GDM1 (cell line): ENCODE measurements around the gene CD276.
"Not testable (repeated sequence)": the region's sequence is repeated elsewhere in the genome, so short reads cannot be mapped to it uniquely, and the experiment has no call there.

Source experiments
- DNase-seq: peaks from one replicate; lab custom pipeline; 2025; lab: John Stamatoyannopoulos, UW

CD276 gene

DNA sequence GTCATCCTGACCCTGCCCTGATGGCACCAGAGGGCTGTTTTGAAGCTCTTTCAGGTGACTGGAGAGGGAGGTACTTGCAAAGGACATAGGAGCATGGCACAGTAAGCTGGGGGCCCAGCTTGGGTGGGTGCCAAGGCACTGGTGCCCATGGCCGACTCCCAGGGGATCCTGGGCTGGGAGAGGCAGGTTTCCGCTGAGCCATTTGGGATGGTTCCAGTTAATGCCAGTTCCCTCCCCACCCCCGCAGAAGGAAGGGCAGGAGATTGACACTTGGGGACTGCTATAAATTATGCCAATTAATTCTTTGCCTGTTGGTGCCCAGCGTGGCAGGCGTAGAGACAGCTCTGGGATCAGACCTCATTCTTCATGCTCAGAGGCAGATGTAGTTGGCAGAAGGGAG is 26.1 kb downstream of the CD276 start:
- DNase-seq: no peak

DNA sequence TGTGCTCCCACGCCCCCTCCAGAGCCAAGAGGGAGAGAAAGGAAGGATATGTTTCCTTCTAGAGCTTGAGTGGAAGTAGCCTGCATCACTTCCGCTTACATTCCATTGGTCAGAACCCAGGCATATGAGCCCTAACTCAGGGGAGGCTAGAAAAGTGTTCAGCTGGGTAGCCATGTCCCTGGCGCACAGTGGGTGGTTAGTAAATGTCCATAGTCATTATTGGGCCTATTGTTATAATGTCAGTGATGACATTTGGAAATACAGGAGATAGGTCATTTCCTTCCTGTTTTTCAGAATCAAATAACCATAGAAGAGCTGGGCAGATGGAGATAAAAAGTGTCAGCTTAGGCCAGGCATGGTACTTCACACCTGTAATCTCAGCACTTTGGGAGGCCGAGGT is 27.3 kb downstream of the CD276 start:
- DNase-seq: no peak

DNA sequence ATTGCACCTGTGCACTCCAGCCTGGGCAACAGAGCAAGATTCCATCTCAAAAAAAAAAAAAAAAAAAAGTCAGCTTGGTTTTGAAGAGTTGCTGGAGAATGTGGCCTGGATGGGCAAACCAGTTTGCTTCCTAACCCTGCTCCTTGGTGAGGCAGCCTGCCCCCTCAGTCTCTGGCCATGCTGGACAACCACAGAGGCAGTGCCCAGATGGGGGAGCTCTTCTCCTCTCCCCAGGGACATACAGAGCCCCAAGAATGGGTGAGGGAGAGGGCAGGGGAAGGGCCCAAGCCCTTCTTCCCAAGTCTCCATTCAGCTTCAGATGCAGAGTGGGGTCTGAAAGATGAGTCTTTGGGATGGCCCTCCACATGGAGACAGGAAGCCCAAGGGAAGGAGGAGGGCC is 27.9 kb downstream of the CD276 start:
- no peak for DNase-seq

- no peak for DNase-seq
These were observed 30.6 kb downstream of the CD276 start for GRCh38 chr15:73714695-73715301.

- DNase-seq: no peak
These were observed 31.2 kb downstream of the CD276 start for GRCh38 chr15:73715417-73715816.

GRCh38 chr15:73716417-73716816 is 32.2 kb downstream of the CD276 start:
- no peak for DNase-seq

DNA sequence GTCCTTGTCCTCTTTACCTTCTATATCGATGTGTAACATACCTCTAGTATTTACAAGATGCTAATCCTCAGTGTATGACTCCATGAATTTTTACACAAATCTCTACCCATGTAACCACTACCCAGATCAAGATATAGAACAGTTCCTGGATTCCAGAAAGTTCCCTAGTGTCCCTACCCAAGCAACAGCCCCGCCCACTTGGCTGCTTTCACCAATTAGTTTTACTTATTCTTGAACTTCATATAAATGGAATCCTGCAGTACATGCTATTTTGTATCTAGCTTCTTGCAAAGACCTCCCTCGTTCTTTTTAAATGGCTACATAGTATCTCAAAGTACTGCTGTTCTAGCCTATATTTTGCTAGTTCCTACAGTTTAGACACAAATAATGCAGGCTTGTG is 33.0 kb downstream of the CD276 start:
- DNase-seq: no peak

GRCh38 chr15:73717802-73718201 is 33.6 kb downstream of the CD276 start:
- DNase-seq: no peak

GRCh38 chr15:73718694-73719093 is 34.5 kb downstream of the CD276 start:
- DNase-seq: no peak

DNA sequence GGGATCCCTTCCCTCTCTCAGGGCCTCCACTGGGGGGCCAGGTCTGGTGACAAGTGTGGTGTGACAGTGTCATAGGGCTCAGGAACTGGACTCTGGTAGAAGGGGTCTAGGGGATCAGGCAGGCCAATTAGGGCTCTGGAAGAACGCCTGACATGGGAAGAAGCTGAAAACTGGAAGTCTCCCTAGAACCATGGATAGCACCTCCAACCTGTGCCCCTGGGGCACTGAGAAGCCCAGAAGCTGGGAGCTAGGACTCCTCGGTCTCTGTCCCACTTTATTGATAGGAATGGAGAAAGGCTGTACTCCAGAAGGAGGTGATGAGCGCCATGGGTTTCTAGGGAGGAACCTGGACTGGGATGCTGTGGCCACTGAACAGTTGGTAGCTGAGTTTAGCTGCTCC is 38.2 kb downstream of the CD276 start:
- DNase-seq: no peak

- no peak for DNase-seq
These were observed 39.0 kb downstream of the CD276 start for GRCh38 chr15:73723191-73723590.

GRCh38 chr15:73724212-73724611 is 40.0 kb downstream of the CD276 start:
- no peak for DNase-seq

- DNase-seq: no peak
These were observed 43.3 kb downstream of the CD276 start for GRCh38 chr15:73727330-73727976.

- not testable (repeated sequence) for DNase-seq
These were observed 47.9 kb downstream of the CD276 start for GRCh38 chr15:73732051-73732450.

DNA sequence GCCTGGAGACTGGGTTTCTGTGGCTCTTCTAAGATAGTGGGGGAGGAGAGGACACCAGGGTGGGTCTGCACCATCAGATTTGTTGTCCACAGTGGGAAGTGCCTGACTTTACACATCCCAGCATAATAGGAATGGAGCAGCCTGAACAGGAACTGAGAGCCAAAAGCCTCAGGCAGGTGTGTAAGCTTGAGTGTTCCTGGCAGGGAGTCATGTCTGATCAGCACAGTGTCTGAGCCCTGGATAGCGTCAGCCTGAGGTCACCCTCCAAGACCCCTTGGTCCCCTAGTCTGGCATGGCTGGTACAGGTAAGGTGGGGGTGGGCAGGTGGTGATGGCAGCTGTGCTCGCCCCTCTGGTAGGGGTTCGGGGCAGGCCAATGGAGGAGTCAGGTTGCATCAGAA is 48.7 kb downstream of the CD276 start:
- DNase-seq: no peak

GRCh38 chr15:73737535-73737934 is 53.4 kb downstream of the CD276 start:
- DNase-seq: no peak

- no peak for DNase-seq
These were observed 56.2 kb downstream of the CD276 start for GRCh38 chr15:73740152-73741048.

- no peak for DNase-seq
These were observed 57.2 kb downstream of the CD276 start for GRCh38 chr15:73741321-73741836.

DNA sequence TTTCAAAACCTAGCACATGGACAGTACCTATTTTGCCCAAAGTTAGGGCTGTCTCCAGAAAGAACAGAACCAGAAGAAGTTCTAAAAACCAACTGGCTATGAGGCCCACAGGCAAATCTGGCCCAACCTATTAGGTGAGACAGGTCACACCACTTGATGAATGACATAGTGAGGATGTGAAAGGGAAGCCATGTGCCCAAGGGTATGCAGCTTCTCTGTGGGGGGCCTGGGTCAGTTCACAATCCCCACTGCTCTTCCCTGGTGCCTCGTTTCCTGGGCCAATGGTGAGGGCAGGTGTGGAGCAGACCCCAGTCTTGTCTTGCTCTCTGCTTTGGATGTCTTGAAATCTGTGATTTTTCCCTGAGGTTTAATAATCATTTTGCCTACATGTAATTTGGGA is 60.1 kb downstream of the CD276 start:
- no peak for DNase-seq

DNA sequence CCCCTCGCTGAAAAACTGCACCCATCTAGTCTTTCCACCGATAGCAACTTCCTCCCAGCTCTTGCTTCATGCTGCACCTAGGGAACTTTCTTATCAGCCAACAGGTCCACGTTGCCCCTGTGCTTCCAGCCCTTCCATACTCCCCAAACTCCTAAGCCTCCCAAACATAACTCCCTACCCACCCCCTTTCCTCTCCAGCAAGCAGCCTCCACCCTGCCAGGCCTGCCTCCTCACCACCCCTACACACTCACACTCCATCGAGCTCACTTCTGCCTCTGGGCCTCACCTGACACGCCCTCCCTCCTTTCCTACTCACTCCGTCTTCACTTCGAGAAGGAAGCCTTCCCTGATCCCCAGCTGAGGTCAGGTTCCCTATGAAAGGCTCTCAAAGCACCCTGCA is 60.9 kb downstream of the CD276 start:
- DNase-seq: no peak

- DNase-seq: no peak
These were observed 62.1 kb downstream of the CD276 start for GRCh38 chr15:73746261-73746660.

- DNase-seq: no peak
These were observed 62.7 kb downstream of the CD276 start for GRCh38 chr15:73746883-73747282.
